AG09309 (cell line): ENCODE data around the gene MIEN1.
"Not testable (repeated sequence)": the region's sequence is repeated elsewhere in the genome, so short reads cannot be mapped to it uniquely, and the experiment has no call there.

Experiments
- DNase-seq: peaks from one replicate; pipeline ENCODE4 v3.0.0-alpha.2; 2010; ENCODE audit warnings: low read depth
- H3K4me3 ChIP-seq: 2 replicates; pipeline ENCODE4 v1.5.1; 2011; ENCODE audit warnings: mild to moderate bottlenecking, low read depth, low read length, moderate library complexity; ENCODE audit not compliant: control insufficient read depth
- TF ChIP-seq, protein P1 (sequence below): IDR thresholded peaks from 2 replicates; pipeline ENCODE4 v1.5.1; 2011; ENCODE audit warnings: mild to moderate bottlenecking, low read depth, low read length, inconsistent platforms; ENCODE audit not compliant: insufficient read depth, control insufficient read depth; ENCODE audit errors: missing control alignments

The MIEN1 gene

GRCh38 chr17:39715375-39716072, 14.8 kb downstream of the MIEN1 start:
- DNase-seq: no peak
- H3K4me3 ChIP-seq: no peak overlapping the region
- TF ChIP-seq, protein P1, sequence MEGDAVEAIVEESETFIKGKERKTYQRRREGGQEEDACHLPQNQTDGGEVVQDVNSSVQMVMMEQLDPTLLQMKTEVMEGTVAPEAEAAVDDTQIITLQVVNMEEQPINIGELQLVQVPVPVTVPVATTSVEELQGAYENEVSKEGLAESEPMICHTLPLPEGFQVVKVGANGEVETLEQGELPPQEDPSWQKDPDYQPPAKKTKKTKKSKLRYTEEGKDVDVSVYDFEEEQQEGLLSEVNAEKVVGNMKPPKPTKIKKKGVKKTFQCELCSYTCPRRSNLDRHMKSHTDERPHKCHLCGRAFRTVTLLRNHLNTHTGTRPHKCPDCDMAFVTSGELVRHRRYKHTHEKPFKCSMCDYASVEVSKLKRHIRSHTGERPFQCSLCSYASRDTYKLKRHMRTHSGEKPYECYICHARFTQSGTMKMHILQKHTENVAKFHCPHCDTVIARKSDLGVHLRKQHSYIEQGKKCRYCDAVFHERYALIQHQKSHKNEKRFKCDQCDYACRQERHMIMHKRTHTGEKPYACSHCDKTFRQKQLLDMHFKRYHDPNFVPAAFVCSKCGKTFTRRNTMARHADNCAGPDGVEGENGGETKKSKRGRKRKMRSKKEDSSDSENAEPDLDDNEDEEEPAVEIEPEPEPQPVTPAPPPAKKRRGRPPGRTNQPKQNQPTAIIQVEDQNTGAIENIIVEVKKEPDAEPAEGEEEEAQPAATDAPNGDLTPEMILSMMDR: no peak

DNA sequence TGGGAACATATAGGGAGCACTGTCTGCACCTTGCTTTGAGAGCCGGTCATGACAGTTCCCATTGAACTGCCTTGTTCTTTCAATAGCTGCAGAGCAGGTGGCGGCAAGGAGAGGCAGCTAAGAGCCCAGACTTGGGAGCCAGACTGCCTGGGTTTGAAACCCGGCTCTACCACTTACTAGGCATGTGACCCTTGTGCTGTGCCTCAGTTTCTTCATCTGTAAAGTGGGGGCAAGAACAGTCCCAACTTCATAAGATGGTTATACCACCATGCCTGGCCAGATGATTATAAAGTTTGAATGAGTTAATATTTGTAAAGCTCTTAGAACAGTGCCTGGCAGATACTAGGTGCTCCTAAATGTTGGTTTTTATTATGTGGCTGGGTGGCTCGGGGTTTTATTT, 16.1 kb downstream of the MIEN1 start:
- DNase-seq: no peak
- no peak overlapping the region for H3K4me3 ChIP-seq
- TF ChIP-seq, protein P1: no peak

GRCh38 chr17:39711851-39712250, 18.5 kb downstream of the MIEN1 start:
- no peak overlapping the region for H3K4me3 ChIP-seq
- TF ChIP-seq, protein P1: no peak
- no peak for DNase-seq

DNA sequence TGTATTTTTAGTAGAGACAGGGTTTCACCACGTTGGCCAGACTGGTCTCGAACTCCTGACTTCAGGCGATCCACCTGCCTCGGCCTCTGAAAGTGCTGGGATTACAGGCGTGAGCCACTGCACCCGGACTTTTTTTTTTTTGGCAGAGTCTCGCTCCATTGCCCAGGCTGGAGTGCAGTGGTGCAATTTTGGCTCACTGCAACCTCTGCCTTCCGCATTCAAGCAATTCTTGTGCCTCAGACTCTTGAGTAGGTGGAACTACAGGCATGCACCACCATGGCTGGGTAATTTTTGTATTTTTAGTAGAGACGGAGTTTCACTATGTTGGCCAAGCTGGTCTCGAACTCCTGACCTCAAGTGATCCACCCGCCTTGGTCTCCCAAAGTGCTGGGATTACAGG, 19.3 kb downstream of the MIEN1 start:
- DNase-seq, H3K4me3 ChIP-seq: not testable (repeated sequence)

DNA sequence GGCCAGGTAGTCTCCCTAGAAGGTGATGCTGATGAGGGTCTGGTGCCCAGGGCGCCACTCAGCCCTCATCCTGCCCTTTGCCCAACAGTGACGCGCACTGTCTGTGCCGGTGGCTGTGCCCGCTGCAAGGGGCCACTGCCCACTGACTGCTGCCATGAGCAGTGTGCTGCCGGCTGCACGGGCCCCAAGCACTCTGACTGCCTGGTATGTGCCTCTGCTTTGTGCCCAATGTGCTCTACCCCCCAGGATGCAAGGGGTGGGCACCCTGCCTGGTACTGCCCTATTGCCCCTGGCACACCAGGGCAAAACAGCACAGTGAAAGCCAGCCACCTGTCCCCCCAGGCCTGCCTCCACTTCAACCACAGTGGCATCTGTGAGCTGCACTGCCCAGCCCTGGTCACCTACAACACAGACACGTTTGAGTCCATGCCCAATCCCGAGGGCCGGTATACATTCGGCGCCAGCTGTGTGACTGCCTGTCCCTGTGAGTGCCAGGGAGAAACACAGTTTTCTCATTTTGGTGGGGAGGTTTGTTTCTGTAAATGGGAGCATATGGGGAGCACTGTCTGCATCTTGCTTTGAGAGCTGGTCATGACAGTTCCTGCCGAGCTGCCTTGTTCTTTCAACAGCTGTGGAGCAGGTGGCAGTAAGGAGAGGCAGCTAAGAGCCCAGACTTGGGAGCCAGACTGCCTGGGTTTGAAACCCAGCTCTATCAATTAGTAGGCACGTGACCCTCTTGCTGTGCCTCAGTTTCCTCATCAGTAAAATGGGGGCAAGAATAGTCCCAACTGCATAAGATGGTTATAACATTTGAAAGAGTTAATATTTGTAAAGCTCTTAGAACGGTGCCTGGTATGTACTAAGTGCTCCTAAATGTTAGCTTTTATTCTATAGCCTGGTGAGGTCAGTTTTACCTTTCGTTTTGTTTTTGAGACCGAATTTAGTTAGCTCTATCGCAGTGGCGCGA, 20.1 kb downstream of the MIEN1 start:
- DNase-seq: no peak
- TF ChIP-seq, protein P1: no peak
- H3K4me3 ChIP-seq: no peak overlapping the region

GRCh38 chr17:39709319-39709997, 20.9 kb downstream of the MIEN1 start:
- TF ChIP-seq, protein P1: no peak
- H3K4me3 ChIP-seq: no peak overlapping the region
- DNase-seq: no peak

GRCh38 chr17:39706921-39707337, 23.4 kb downstream of the MIEN1 start:
- no peak overlapping the region for H3K4me3 ChIP-seq

More at GRCh38 chr17:39706921-39707337, 23.4 kb downstream of the MIEN1 start:
- no peak for DNase-seq
- TF ChIP-seq, protein P1: no peak
